DLD1 (cell line): ENCODE data around the gene LDLRAD4.

ENCODE experiments used
- in situ Hi-C: cut with HindIII; loops from 2 replicates; pipeline ENCODE4 v1.10.0; 2017; ENCODE audit warnings: low sequenced_read_pairs

Gene LDLRAD4

GRCh38 chr18:13302457-13303225 lies 84.1 kb downstream of the LDLRAD4 start:
- in situ Hi-C loops = no loop called here

- in situ Hi-C loops = no loop called here
Observed at GRCh38 chr18:13303756-13304364, 85.3 kb downstream of the LDLRAD4 start.

GRCh38 chr18:13305301-13305700 lies 86.7 kb downstream of the LDLRAD4 start:
- in situ Hi-C loops = no loop called here

GRCh38 chr18:13306583-13306982 lies 88.0 kb downstream of the LDLRAD4 start:
- in situ Hi-C loops = no loop called here

GRCh38 chr18:13308369-13308768 lies 89.8 kb downstream of the LDLRAD4 start:
- in situ Hi-C loops = no loop called here

GRCh38 chr18:13309031-13309747 lies 90.6 kb downstream of the LDLRAD4 start:
- in situ Hi-C loops = no loop called here

- in situ Hi-C loops = no loop called here
Observed at GRCh38 chr18:13309748-13310670, 91.4 kb downstream of the LDLRAD4 start.

GRCh38 chr18:13311193-13311592 lies 92.6 kb downstream of the LDLRAD4 start:
- in situ Hi-C loops = no loop called here

GRCh38 chr18:13312515-13312914 lies 94.0 kb downstream of the LDLRAD4 start:
- in situ Hi-C loops = no loop called here

- in situ Hi-C loops = no loop called here
Observed at GRCh38 chr18:13313006-13313686, 94.6 kb downstream of the LDLRAD4 start.

- in situ Hi-C loops = no loop called here
Observed at GRCh38 chr18:13315000-13315399, 96.4 kb downstream of the LDLRAD4 start.

- in situ Hi-C loops = no loop called here
Observed at GRCh38 chr18:13316063-13316462, 97.5 kb downstream of the LDLRAD4 start.

- in situ Hi-C loops = no loop called here
Observed at GRCh38 chr18:13317801-13318200, 99.2 kb downstream of the LDLRAD4 start.

- in situ Hi-C loops = no loop called here
Observed at GRCh38 chr18:13318731-13319501, 100.4 kb downstream of the LDLRAD4 start.

GRCh38 chr18:13319629-13320028 lies 101.1 kb downstream of the LDLRAD4 start:
- in situ Hi-C loops = no loop called here

- in situ Hi-C loops = no loop called here
Observed at GRCh38 chr18:13320096-13320495, 101.5 kb downstream of the LDLRAD4 start.

GRCh38 chr18:13320891-13321425 lies 102.4 kb downstream of the LDLRAD4 start:
- in situ Hi-C loops = no loop called here

- in situ Hi-C loops = no loop called here
Observed at GRCh38 chr18:13321923-13322322, 103.4 kb downstream of the LDLRAD4 start.

- in situ Hi-C loops = no loop called here
Observed at GRCh38 chr18:13323186-13323585, 104.6 kb downstream of the LDLRAD4 start.
